Heart left ventricle (tissue), 16 donors: ENCODE results near the gene ZNF267. TPM values are rescaled to one million over a fixed set of nuclear protein-coding genes. Genes with fewer than 3 reads are reported as not detected.
"Not testable (repeated sequence)": the region's sequence is repeated elsewhere in the genome, so short reads cannot be mapped to it uniquely, and the experiment has no call there.

Source experiments
- ATAC-seq, 4 donors: fragments of 200-7000 bp; cut with Tn5 transposase; one replicate each; pipeline ENCODE4 v1.9.1; 2020 to 2022; ENCODE audit warnings: moderate library complexity in 4 of 4, mild to moderate bottlenecking in 3 of 4, moderate number of reproducible peaks in 1 of 4
- DNase-seq, 5 donors: peaks; one replicate each; pipeline ENCODE4 v3.0.0-alpha.2; 2020
- H3K27ac ChIP-seq, 12 donors: fragments of 200-600 bp; sonication (generic) in 4 of 12; one replicate each; pipeline versions ENCODE4 v1.5.0 to v1.8.0; 2016 to 2022; ENCODE audit warnings: mild to moderate bottlenecking in 2 of 12
- H3K27me3 ChIP-seq, 9 donors: fragments of 200-600 bp; sonication (generic) in 2 of 9; one replicate each; pipeline versions ENCODE4 v1.5.1 to v1.8.0; 2016 to 2022; ENCODE audit warnings: mild to moderate bottlenecking in 3 of 9
- H3K36me3 ChIP-seq, 9 donors: fragments of 200-600 bp; sonication (generic) in 2 of 9; one replicate each; pipeline versions ENCODE4 v1.5.0 to v1.8.0; 2018 to 2022; ENCODE audit warnings: mild to moderate bottlenecking in 2 of 9
- H3K4me1 ChIP-seq, 12 donors: fragments of 200-600 bp; sonication (generic) in 4 of 12; one replicate each; pipeline versions ENCODE4 v1.5.0 to v1.8.0; 2016 to 2022; ENCODE audit warnings: mild to moderate bottlenecking in 3 of 12
- H3K4me3 ChIP-seq, 12 donors: fragments of 200-600 bp; sonication (generic) in 4 of 12; one replicate each; pipeline versions ENCODE4 v1.5.0 to v1.8.0; 2017 to 2022; ENCODE audit warnings: mild to moderate bottlenecking in 9 of 12, moderate library complexity in 4 of 12
- H3K9me3 ChIP-seq, 12 donors: fragments of 200-600 bp; sonication (generic) in 4 of 12; one replicate each; pipeline versions ENCODE4 v1.5.0 to v1.8.0; 2016 to 2022; ENCODE audit warnings: mild to moderate bottlenecking in 1 of 12
- POLR2A ChIP-seq, 2 donors: fragments of 450-650 bp; IDR thresholded peaks; one replicate each; pipeline ENCODE4 v1.6.1; 2017; ENCODE audit warnings: antibody characterized with exemption in 2 of 2, mild to moderate bottlenecking in 2 of 2, moderate library complexity in 2 of 2
- WGBS, 4 donors: extraction: QIAGEN DNeasy Blood & Tissue Kit in 2 of 4; methylation state at CpG; one replicate each; pipeline versions ENCODE4 v1.1.5 to v1.1.7; 2013 to 2018; 5-methylcytosine and 5-hydroxymethylcytosine counted together
- intact Hi-C, 10 donors: fragments of 100-400 bp; cut with DNase I; formaldehyde crosslinking; loops; one replicate each; pipeline versions ENCODE4 v1.11.1 to v1.14.2; 2022
- polyA plus RNA-seq, 2 donors: library from polyadenylated mRNA; stranded (reverse); fragments of 200-250 nt; gene quantifications; one replicate each; pipeline ENCODE4 v1.2.3, GENCODE V29; 2013
- total RNA-seq, 9 donors: library from RNA; depleted of rRNA in 2 of 9; stranded (reverse); fragments of >200 nt in 2 of 9; fragmentation: NEBNext Ultra II Directional in 3 of 9; extraction: Animal tissue kit (Norgen Biotek cat#: 25700) in 3 of 9; gene quantifications; one replicate each; pipeline versions ENCODE4 v1.1.0 to v1.2.4, GENCODE V29; 2016 to 2023
- TF ChIP-seq, protein P1 (sequence below), 12 donors: fragments of 200-600 bp; sonication (generic) in 4 of 12; IDR thresholded peaks; one replicate each; pipeline versions ENCODE4 v1.5.0 to v1.8.0; 2018 to 2022; ENCODE audit warnings: antibody characterized with exemption in 12 of 12, mild to moderate bottlenecking in 5 of 12
- donor health status: ischemic (EF 13 %, LVEDD 7.1; RV severe dilation, severe dysfunction).
- donor health status: healthy with polysubstance abuse.
- donor health status: DM: no; HTN: yes; CAD: no.
- donor health status: DM: no; HTN: no; CAD: no.
- donor health status: ischemic (EF 25% LVEDD 6.9; RV normal size, moderate dysfunction).
- donor health status: ischemic (EF 25% LVEDD 5.7; RV mildly dilated, moderate dysfunction).
- donor health status: healthy.
- donor health status: DM: yes; HTN: yes; CAD: no.
- donor health status: ischemic (EF 35%, LVEDD 5.7; RV mildly dilated, moderate dysfunction).
- donor health status: nonischemic (EF 11% LVEDD 7.7; RV severe dilation, severe dysfunction).
- donor health status: DM: yes; HTN: yes; CAD: no.
- donor health status: PGD.
- donor health status: ischemic (EF 29% LVEDD 5.4; RV normal size, mild dysfunction).
- donor health status: nonischemic (EF 23%, LVEDD 6.1; RV moderate dilation, normal function).

Gene ZNF267
- total and polyA plus RNA-seq, 11 donors: 1.6 to 22.6 (median 5.3) TPM

GRCh38 chr16:31893824-31894223, 20.2 kb downstream of the ZNF267 start:
- H3K27me3 ChIP-seq: no peaks in the 10 kb centered on the region
- peaks cover 0 to 96% (median 45%) of the 10 kb centered on the region in 9 donors for H3K36me3 ChIP-seq
- peaks cover 0 to 12% (median 0%) of the 10 kb centered on the region in 12 donors for H3K4me1 ChIP-seq
- 78 to 94% (median 85%) methylated on average over 1 of the region's 1 CpG for WGBS, 4 donors
- intact Hi-C loops: no loop called here
- H3K27ac ChIP-seq: no peak overlapping the region
- TF ChIP-seq, protein P1, sequence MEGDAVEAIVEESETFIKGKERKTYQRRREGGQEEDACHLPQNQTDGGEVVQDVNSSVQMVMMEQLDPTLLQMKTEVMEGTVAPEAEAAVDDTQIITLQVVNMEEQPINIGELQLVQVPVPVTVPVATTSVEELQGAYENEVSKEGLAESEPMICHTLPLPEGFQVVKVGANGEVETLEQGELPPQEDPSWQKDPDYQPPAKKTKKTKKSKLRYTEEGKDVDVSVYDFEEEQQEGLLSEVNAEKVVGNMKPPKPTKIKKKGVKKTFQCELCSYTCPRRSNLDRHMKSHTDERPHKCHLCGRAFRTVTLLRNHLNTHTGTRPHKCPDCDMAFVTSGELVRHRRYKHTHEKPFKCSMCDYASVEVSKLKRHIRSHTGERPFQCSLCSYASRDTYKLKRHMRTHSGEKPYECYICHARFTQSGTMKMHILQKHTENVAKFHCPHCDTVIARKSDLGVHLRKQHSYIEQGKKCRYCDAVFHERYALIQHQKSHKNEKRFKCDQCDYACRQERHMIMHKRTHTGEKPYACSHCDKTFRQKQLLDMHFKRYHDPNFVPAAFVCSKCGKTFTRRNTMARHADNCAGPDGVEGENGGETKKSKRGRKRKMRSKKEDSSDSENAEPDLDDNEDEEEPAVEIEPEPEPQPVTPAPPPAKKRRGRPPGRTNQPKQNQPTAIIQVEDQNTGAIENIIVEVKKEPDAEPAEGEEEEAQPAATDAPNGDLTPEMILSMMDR (IDR thresholded peaks at IDR 0.05): no peak
- no peak for TF ChIP-seq POLR2A (IDR thresholded peaks at IDR 0.05)
- ATAC-seq (no peak), DNase-seq (no peak)
- H3K9me3 ChIP-seq: peaks cover 0 to 53% (median 19%) of the 10 kb centered on the region in 12 donors
- no peak overlapping the region for H3K4me3 ChIP-seq

DNA sequence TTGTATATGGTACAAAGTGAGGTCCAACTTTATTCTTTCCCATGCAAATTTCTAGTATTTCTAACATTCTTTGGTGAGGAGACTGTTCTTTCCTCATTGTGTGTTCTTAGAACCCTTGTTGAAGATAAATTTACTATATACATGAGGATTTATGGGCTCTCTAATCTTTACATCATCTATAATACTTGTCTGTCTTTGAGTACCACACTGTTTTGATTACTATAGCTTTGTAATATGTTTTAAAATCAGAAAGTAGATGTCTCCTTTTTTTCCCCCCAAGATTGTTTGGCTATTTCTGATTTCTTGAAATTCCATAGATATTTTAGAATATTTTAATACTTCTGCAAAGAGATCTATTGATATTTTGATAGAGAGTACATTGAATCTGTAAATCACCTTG, 23.7 kb downstream of the ZNF267 start:
- ATAC-seq (no peak), DNase-seq (no peak)
- Histone ChIP-seq H3K36me3 (peaks cover 0 to 77% (median 29%) of the 10 kb centered on the region in 9 donors), H3K4me1 (peaks cover 0 to 9% (median 0%) of the 10 kb centered on the region in 12 donors), H3K27me3 (no peaks in the 10 kb centered on the region), H3K9me3 (peaks cover 0 to 46% (median 12%) of the 10 kb centered on the region in 12 donors), H3K27ac (no peak overlapping the region), H3K4me3 (no peak overlapping the region)
- TF ChIP-seq POLR2A (IDR thresholded peaks at IDR 0.05): no peak
- TF ChIP-seq, protein P1 (IDR thresholded peaks at IDR 0.05): no peak
- intact Hi-C loops: no loop called here

DNA sequence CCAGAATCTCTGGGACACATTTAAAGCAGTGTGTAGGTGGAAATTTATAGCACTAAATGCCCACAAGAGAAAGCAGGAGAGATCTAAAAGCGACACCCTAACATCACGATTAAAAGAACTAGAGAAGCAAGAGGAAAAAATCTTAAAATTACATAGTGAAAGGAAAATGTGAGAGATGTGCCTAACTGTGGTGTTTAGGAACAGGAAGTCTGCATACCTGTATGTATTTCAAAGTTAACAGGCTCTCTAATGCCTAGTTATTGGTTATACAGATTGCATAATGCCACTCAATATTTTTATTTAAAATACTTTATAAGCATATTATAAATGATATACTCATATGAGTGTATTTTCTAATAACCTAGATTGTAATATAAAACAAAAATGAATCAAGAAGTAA, 25.9 kb downstream of the ZNF267 start:
- no peak overlapping the region for H3K4me3 ChIP-seq
- ATAC-seq: no peak
- WGBS, 4 donors: 92 to 95% (median 94%) methylated on average over 2 of the region's 2 CpGs
- no peaks in the 10 kb centered on the region for H3K27me3 ChIP-seq
- no peak overlapping the region for H3K27ac ChIP-seq
- peaks cover 0 to 55% (median 21%) of the 10 kb centered on the region in 9 donors for H3K36me3 ChIP-seq
- DNase-seq: no peak
- peaks cover 0 to 5% (median 0%) of the 10 kb centered on the region in 12 donors for H3K4me1 ChIP-seq
- H3K9me3 ChIP-seq: peaks cover 0 to 62% (median 16%) of the 10 kb centered on the region in 12 donors
- intact Hi-C loops: no loop called here
- TF ChIP-seq POLR2A (IDR thresholded peaks at IDR 0.05): no peak
- TF ChIP-seq, protein P1 (IDR thresholded peaks at IDR 0.05): no peak

DNA sequence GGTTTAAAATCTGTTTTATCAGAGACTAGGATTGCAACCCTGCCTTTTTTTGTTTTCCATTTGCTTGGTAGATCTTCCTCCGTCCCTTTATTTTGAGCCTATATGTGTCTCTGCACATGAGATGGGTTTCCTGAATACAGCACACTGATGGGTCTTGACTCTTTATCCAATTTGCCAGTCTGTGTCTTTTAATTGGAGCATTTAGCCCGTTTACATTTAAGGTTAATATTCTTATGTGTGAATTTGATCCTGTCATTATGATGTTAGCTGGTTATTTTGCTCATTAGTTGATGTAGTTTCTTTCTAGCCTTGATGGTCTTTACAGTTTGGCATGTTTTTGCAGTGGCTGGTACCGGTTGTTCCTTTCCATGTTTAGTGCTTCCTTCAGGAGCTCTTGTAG, 31.0 kb downstream of the ZNF267 start:
- WGBS, 4 donors: 96 to 99% (median 97%) methylated on average over 3 of the region's 3 CpGs
- H3K27me3 ChIP-seq, H3K4me3 ChIP-seq, H3K4me1 ChIP-seq, ATAC-seq, H3K27ac ChIP-seq, DNase-seq, intact Hi-C loops: not testable (repeated sequence)
- Histone ChIP-seq H3K9me3 (peaks cover 0 to 81% (median 43%) of the 10 kb centered on the region in 12 donors), H3K36me3 (peaks cover 0 to 39% (median under 1%) of the 10 kb centered on the region in 9 donors)

DNA sequence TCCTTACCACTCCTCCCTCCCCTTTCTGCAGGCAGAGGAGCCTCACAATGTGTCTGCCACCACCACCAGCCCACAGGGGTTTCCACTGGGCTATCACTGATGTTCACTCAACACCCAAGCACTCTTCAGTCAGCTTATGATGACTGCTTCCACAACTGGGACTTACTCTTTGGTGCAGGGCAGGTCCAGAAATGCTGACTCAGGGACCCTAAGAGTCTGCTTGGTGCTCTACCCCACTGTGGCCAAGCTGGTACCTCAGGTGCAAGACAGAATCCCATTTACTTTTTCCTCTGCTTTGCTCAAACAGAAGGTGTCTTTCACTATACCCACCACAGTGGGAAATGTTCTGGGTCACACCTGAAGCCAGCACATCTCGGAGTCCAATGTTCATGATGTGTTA, 40.1 kb downstream of the ZNF267 start:
- Histone ChIP-seq H3K27ac (no peak overlapping the region), H3K9me3 (peaks cover 3 to 100% (median 96%) of the 10 kb centered on the region in 12 donors), H3K4me1 (no peaks in the 10 kb centered on the region), H3K4me3 (no peak overlapping the region), H3K36me3 (peaks cover 23 to 69% (median 32%) of the 10 kb centered on the region in 9 donors), H3K27me3 (no peaks in the 10 kb centered on the region)
- intact Hi-C loops: no loop called here
- no peak for DNase-seq
- ATAC-seq: no peak
- TF ChIP-seq POLR2A (IDR thresholded peaks at IDR 0.05): no peak
- WGBS, 4 donors: 100% methylated on average over 1 of the region's 1 CpG
